22Rv1 (cell line): ENCODE measurements around the gene GREM2.

ENCODE experiments used
- ZFX ChIP-seq: fragments of 450-650 bp; IDR thresholded peaks from 2 replicates; pipeline ENCODE4 v1.6.1; 2017; ENCODE audit warnings: antibody characterized with exemption, borderline replicate concordance
- TF ChIP-seq, protein P1 (sequence below): fragments of 450-650 bp; IDR thresholded peaks from 2 replicates; pipeline ENCODE4 v1.5.1; 2017; ENCODE audit warnings: mild to moderate bottlenecking

DNA sequence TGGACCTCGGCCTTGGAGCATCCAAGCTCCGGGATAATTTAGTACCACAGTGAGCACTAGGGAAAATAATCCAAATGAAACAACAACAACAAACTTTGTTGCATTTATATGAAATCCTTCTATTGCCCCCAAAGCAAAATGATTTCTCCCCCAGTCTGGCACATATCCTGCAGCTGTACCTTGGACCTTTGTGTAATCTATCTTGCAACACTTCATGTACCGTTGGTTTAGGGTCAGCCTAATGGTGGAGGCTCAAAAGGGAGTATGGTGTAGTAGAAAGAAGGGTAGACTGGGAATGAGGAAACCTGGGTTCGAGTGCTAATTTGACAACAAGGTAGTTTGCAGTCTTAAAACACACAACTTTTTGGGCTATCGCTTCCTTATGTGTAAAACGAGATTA, 12.1 kb downstream of the GREM2 start:
- TF ChIP-seq, protein P1, sequence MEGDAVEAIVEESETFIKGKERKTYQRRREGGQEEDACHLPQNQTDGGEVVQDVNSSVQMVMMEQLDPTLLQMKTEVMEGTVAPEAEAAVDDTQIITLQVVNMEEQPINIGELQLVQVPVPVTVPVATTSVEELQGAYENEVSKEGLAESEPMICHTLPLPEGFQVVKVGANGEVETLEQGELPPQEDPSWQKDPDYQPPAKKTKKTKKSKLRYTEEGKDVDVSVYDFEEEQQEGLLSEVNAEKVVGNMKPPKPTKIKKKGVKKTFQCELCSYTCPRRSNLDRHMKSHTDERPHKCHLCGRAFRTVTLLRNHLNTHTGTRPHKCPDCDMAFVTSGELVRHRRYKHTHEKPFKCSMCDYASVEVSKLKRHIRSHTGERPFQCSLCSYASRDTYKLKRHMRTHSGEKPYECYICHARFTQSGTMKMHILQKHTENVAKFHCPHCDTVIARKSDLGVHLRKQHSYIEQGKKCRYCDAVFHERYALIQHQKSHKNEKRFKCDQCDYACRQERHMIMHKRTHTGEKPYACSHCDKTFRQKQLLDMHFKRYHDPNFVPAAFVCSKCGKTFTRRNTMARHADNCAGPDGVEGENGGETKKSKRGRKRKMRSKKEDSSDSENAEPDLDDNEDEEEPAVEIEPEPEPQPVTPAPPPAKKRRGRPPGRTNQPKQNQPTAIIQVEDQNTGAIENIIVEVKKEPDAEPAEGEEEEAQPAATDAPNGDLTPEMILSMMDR: no peak
- no peak for TF ChIP-seq ZFX
